Breast epithelium (tissue), 3 donors: ENCODE measurements around the gene ELOVL5.

Source experiments
- POLR2A ChIP-seq: fragments of 450-650 bp; IDR thresholded peaks from one replicate; pipeline ENCODE4 v1.6.1; 2016; ENCODE audit warnings: antibody characterized with exemption, mild to moderate bottlenecking, moderate library complexity
- POLR2AphosphoS5 ChIP-seq, 3 donors: sonication (generic); formaldehyde crosslinking; IDR thresholded peaks; one replicate each; pipeline ENCODE4 v1.6.1; 2017; ENCODE audit warnings: antibody characterized with exemption in 3 of 3
- TF ChIP-seq, protein P1 (sequence below), 3 donors: fragments of 450-650 bp; IDR thresholded peaks; one replicate each; pipeline ENCODE4 v1.5.1; 2016 to 2017; ENCODE audit warnings: antibody characterized with exemption in 3 of 3, mild to moderate bottlenecking in 3 of 3, moderate library complexity in 3 of 3

DNA sequence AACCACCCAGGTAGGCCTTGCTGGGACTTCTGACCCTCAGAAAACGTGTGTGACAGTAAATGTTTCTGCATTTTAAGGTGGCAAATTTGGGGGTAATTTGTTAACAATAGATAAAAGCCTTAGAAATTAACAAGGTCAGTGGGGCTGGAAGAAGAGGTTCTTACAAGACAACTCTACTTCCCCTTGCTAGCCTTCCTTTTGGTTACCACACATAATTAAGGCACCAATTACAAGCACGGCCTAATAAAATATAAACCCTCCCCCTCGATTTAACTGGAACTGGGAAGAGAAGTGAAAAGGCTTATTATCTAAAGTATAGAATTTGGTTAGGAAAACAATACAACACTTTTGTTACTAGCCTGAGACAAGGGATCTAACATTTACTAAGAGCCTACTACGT, 38.8 kb downstream of the ELOVL5 start:
- TF ChIP-seq, protein P1, sequence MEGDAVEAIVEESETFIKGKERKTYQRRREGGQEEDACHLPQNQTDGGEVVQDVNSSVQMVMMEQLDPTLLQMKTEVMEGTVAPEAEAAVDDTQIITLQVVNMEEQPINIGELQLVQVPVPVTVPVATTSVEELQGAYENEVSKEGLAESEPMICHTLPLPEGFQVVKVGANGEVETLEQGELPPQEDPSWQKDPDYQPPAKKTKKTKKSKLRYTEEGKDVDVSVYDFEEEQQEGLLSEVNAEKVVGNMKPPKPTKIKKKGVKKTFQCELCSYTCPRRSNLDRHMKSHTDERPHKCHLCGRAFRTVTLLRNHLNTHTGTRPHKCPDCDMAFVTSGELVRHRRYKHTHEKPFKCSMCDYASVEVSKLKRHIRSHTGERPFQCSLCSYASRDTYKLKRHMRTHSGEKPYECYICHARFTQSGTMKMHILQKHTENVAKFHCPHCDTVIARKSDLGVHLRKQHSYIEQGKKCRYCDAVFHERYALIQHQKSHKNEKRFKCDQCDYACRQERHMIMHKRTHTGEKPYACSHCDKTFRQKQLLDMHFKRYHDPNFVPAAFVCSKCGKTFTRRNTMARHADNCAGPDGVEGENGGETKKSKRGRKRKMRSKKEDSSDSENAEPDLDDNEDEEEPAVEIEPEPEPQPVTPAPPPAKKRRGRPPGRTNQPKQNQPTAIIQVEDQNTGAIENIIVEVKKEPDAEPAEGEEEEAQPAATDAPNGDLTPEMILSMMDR (IDR thresholded peaks at IDR 0.05) = no peak
- no peak for TF ChIP-seq POLR2AphosphoS5 (IDR thresholded peaks at IDR 0.05)
- TF ChIP-seq POLR2A = no peak
